HUDEP-2 (cell line): ENCODE measurements around the gene CHD1L.

Source experiments
- DNase-seq, 76 experiments: peaks; one replicate each; lab custom pipeline; 2025; ENCODE audit not compliant: unreplicated experiment in 76 of 76; lab: John Stamatoyannopoulos, UW

Gene CHD1L

GRCh38 chr1:147242449-147243227, at the start of gene CHD1L:
Gene CHD1L (plus strand): TSS chr1:147242684. CDS start chr1:147242704, 20 bp downstream.
- peak in 75 of 76 experiments; percentile 38 to 94 (median 87) for DNase-seq

DNA sequence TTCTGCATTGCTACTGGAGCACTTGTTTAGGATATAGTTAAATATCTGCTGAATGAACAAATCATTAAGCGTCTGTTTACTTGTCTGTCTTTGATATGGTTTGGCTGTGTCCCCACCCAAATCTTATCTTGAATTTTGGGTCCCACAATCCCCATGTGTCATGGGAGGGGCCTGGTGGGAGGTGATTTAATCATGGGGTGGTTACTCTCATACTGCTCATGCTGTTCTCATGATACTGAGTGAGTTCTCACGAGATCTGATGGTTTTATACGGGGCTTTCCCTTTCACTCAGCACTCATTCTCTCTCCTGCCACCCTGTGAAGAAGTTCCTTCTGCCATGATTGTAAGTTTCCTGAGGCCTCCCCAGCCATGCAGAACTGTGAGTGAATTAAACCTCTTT, 45.2 kb upstream of the CHD1L start:
- peak in 17 of 76 experiments; percentile 0 to 37 (median 4) for DNase-seq

DNA sequence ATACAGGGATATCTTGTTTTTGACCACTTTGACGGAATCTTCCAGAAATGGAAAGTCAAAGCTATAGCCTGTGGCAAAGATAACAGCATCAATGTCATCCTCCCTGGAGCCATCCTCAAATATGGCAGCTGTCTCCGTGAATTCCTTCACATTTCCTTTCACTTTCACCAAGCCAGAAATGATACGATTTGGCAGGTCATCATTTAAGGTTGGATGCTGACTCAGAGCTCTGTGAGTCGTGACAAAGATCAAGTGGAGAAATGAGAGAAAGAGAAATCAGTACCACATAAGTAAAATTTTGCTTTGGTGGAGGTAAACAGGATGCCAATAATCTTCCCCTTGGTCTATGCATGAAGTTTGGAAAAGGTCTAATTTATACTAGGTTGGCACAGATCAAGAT, 41.2 kb upstream of the CHD1L start:
- DNase-seq, result no peak

DNA sequence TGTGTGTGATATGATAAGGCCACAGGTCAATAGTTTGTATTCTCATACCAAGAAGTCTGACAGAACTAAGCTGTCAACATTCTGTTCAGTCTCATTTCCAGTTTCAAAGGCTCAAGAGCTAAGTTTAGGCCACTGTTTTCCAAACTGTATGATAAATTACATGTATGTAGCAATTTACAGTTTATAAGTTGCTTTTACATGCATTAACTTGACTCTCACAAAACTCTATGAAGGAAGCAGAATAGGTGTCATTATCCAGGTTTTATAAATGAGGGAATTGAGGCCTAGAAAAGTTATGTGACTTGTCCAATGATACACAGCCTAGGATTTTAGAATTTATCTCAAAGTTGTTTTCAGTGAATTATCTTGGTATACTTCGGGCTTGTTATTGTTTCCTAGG, 40.7 kb upstream of the CHD1L start:
- no peak for DNase-seq

DNA sequence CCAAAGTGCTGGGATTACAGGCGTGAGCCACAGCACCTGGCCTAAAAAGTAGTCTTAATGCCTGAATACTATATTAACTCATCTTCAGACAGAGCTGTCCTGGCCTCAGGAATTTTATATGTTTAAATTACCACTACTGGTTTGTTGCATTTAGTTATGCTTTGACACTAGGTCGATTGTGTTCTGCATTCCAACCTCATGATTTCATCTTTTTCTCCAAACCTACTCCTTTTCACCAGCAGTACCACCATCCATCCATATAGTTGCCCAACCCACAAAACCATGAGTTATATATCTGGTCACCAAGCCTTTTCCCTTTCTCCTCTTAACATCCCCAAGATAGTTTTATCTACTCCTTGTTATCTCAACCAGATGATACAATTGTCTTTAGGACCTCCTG, 39.9 kb upstream of the CHD1L start:
- no peak for DNase-seq

DNA sequence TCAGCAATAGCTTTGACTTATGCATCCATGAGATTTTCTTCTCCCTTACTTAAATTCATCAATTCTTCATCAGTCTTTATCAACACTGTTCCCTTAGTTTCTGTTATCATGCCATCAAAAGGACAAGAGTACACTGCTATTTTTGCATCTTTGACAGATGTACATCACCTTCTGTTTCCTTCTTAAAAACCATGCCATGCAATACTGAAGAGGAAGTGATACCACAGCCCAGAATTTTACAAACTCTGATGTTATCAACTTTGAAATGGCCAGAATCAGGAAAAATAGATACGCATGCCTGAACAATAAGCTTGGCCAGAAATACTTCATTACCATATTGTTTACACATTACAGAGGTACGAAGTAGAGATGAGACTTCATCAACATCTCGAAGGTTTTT, 38.4 kb upstream of the CHD1L start:
- no peak for DNase-seq

- DNase-seq, result no peak
These were observed 35.3 kb upstream of the CHD1L start for GRCh38 chr1:147207192-147207591.

- no peak for DNase-seq
These were observed 33.9 kb upstream of the CHD1L start for GRCh38 chr1:147208619-147209018.

DNA sequence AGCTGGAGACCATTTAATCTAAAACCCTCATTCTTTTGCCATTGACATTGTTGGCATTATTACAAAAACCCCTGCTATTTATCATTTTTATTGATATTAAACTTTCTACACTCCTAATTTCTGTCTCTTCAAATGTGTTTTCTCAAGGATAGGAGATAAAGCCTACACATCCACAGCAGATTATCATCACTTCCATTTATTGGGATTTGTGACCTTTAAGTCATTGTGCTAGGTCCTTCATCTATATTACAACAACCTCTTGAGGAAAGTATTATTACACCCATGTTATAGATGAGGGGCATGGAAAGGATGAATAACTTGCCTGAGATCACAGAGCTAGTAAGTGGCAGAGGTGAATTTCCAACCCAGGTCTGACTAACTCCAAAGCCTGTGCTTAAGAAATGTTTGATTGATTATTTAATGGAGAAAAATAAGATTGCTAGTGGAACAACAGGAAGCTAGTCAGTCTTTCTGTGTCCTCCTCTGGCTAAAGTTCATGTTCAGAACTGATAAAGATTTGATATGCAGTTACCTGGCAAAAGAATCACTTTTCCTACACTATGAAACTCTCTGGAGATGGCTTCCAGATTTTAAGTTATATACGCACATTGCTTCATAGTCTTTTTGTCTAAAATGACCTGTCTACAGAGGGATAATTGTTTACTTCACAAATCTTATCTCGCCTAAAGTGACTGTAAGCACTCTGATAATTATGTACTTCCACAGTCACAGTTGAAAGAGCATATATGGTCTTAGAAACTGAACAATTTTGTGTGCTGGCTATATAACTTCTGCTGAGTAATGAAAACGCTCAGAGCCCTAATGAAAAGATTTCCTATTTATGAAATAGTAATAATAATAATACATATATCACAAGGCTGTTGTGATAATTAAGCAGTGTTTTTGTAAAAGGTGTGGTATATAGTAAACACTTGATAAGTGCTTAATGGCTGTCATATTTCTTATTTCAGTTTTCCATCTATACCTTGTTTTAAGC, 32.4 kb upstream of the CHD1L start:
- DNase-seq, result no peak

- DNase-seq, result no peak
These were observed 31.5 kb upstream of the CHD1L start for GRCh38 chr1:147210987-147211386.

DNA sequence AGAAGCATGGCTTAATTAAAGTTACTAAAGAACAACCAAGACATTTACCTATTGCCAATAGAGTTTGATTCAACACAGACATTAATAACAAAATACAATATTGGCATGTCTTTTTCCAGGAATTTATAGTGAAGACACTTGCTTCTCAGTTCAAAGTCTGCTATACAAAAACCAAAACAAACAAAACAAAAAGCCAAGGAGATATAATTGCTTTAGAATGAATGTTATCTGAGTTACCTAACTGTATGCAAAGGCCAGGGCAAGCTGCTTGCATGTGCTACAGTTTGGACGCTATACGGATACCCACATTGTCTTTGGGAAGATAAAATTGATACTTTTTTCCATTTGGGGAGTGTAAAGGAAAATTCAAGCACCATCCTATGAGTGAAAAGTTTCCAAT, 30.9 kb upstream of the CHD1L start:
- no peak for DNase-seq

DNA sequence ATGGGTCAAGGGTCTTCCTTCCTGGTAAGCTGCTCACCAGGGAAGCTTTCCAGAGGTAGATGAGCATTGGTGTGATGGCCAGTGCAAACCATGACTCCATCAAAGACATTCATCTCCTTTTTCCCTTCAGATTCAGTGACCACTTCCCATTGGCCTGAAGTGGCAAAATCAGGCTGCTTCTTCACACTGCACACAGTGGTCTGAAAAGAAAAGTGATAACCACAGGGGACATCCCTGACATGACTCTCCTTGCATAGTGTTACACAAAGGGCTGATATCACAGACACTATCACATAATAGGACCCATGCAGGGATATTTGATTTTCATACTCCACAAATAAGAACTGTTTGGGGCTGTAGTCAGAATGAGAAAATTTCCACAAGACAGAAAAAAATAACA, 29.2 kb upstream of the CHD1L start:
- no peak for DNase-seq

- no peak for DNase-seq
These were observed 28.2 kb upstream of the CHD1L start for GRCh38 chr1:147214325-147214724.

GRCh38 chr1:147214842-147215539, 27.5 kb upstream of the CHD1L start:
- no peak for DNase-seq

DNA sequence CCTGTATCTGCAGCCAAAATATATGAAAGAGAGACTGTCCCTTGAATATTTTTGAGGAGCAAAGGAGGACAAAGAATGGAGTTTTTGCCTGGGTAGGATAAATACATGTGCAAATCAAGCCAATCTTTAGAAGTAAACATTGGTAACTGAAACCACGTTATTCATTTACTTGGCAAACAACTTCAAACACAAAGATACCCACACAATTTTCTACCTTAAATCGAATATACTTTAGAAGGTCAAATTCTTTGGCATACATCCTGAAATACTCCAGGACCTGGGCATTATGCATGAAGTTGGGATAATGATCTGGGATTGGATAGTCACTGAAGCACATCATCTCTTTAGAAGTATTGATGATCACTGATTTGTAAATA, 27.0 kb upstream of the CHD1L start:
- DNase-seq, result no peak

GRCh38 chr1:147216124-147216523, 26.4 kb upstream of the CHD1L start:
- no peak for DNase-seq

GRCh38 chr1:147217141-147217540, 25.3 kb upstream of the CHD1L start:
- DNase-seq, result no peak

DNA sequence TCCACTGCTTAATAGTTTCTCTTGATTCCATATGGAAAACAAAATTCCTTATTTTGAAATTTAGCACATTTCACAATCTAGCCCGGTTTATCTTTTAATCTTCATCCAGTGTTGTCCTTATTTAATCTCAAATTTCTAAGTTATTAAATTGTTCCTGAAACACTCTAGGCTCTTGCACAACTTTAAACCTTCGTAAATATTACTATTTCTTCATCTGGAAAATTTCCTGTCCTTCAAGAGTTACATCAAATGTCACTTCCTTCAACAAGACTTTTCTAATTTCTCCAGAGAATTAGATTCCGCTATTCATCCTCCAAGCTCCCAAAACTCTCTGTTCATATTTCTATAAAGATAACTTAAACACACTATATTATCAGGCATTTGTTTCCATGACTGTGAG, 23.9 kb upstream of the CHD1L start:
- DNase-seq, result no peak

DNA sequence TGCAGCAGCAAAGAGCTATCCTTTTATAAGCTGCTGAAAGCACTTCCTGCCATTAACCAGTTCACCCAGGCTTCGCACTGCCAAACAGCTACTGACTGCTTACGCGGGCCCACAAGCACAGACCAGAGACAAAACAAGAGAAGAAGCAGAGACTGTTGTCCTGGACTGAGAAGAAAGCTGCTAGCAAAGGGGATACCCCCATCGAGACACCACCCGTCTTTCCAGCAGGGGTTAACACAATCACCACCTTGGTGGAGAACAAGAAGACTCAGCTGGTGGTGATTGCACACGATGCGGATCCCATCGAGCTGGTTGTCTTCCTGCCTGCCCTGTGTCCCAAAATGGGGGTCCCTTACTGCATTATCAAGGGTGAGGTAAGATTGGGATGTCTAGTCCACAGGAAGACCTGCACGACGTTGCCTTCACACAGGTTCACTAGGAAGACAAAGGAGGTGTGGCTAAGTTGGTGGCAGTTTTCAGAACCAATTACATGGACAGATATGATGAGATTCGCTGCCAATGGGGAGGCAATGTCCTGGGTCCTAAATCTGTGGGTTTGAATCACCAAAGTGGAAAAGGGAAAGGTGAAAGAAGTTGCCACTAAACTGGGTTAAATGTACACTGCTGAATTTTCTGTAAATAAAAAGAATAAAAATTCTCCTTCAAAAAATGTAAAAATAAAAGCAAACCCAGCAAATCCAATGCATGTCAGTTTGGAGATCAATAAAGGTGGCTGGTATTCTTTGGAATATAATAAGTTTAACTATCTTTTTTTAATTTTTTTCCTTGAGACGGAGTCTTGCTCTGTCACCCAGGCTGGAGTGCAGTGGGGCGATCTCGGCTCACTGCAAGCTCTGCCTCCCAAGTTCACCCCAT, 18.5 kb upstream of the CHD1L start:
- DNase-seq, result no peak

- peak in 31 of 76 experiments; percentile 2 to 48 (median 19) for DNase-seq
These were observed 17.2 kb upstream of the CHD1L start, which contains the start of gene FMO5 for GRCh38 chr1:147225193-147225730. Gene FMO5 (minus strand): TSS chr1:147225339. CDS start chr1:147225029, 310 bp downstream.
